Fibroblast of skin of right quadriceps (primary cell): ENCODE results near the gene CTNND1.
"Not testable (repeated sequence)": the region's sequence is repeated elsewhere in the genome, so short reads cannot be mapped to it uniquely, and the experiment has no call there.

Experiments
- DNase-seq: peaks from one replicate; pipeline ENCODE4 v3.0.0-alpha.2; 2013

The CTNND1 gene, protein sequence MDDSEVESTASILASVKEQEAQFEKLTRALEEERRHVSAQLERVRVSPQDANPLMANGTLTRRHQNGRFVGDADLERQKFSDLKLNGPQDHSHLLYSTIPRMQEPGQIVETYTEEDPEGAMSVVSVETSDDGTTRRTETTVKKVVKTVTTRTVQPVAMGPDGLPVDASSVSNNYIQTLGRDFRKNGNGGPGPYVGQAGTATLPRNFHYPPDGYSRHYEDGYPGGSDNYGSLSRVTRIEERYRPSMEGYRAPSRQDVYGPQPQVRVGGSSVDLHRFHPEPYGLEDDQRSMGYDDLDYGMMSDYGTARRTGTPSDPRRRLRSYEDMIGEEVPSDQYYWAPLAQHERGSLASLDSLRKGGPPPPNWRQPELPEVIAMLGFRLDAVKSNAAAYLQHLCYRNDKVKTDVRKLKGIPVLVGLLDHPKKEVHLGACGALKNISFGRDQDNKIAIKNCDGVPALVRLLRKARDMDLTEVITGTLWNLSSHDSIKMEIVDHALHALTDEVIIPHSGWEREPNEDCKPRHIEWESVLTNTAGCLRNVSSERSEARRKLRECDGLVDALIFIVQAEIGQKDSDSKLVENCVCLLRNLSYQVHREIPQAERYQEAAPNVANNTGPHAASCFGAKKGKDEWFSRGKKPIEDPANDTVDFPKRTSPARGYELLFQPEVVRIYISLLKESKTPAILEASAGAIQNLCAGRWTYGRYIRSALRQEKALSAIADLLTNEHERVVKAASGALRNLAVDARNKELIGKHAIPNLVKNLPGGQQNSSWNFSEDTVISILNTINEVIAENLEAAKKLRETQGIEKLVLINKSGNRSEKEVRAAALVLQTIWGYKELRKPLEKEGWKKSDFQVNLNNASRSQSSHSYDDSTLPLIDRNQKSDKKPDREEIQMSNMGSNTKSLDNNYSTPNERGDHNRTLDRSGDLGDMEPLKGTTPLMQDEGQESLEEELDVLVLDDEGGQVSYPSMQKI

GRCh38 chr11:57761301-57762234, at the start of gene CTNND1:
Gene CTNND1 (plus strand): TSS chr11:57761802. CDS start chr11:57791479, 29,677 bp downstream.
- peak; percentile 98 for DNase-seq

DNA sequence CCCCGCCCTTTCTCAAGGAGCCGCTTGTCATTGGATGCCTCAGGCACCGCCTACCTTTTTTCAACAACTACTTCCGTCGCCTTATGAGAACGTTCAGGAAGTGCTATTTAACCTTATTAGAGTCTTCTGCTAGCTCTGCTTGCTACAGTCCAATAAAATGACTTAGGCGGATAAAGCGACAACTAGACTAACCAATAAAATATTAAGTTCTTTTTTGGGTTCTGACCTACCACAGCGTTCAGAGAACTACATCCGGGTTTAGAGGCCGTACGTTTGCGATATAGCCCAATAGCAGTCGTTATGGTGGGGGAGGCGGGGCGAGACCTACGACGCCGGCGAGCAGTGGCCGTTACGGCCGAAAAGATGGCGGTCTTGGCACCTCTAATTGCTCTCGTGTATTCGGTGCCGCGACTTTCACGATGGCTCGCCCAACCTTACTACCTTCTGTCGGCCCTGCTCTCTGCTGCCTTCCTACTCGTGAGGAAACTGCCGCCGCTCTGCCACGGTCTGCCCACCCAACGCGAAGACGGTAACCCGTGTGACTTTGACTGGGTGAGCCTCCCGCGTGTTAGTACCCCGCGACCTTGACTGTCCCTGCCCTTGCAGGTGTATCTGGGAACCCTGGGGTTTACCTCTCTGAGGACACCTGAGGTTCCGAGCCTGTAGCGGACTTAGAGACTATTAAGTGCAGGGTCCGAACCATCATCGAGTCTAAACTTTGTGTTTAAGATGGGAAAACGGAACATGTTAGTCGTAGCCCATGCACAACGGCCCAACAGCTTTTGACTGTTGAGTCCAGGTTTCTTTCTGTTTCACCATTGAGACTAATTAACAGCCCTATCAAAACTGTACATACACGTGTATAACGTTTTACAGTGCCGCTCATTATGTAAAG, 49.1 kb upstream of the CTNND1 start, which contains the start of gene TMX2:
TSS of gene TMX2 (plus strand) at position 338 of the 895 bp plus-strand sequence. CDS start at position 364, 26 bp downstream.
- peak; percentile 99 for DNase-seq

- DNase-seq = no peak
Observed at GRCh38 chr11:57713835-57714234, 47.8 kb upstream of the CTNND1 start.

DNA sequence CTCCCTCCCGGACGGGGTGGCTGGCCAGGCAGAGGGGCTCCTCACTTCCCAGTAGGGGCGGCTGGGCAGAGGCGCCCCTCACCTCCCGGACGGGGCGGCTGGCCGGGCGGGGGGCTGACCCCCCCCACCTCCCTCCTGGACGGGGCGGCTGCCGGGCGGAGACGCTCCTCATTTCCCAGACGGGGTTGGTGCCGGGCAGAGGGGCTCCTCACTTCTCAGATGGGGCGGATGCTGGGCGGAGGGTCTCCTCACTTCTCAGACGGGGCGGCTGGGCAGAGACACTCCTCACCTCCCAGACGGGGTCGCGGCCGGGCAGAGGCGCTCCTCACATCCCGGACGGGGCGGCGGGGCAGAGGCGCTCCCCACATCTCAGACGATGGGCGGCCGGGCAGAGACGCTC, 44.9 kb upstream of the CTNND1 start:
- DNase-seq = not testable (repeated sequence)

GRCh38 chr11:57727185-57727584, 34.4 kb upstream of the CTNND1 start:
- no peak for DNase-seq

GRCh38 chr11:57728829-57729228, 32.8 kb upstream of the CTNND1 start:
- no peak for DNase-seq

- DNase-seq = no peak
Observed at GRCh38 chr11:57729479-57729878, 32.1 kb upstream of the CTNND1 start.

DNA sequence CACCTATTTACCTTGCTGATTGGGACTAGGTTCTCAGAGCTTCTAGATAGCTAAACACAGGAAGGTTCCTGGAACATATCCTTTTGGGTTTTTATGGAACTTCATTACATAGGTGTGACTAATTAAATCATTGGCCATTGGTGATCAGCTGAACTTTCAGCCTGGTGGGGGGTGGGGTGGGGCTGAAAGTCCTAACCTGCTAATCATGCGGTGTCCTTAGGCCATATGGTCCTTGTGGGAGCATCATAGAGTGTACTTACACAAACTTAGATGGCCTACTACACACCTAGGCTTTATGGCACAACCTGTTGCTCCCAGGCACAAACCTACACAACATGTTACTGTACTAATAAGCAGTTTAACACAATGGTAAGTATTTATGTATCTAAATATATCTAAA, 28.9 kb upstream of the CTNND1 start:
- DNase-seq = no peak

- no peak for DNase-seq
Observed at GRCh38 chr11:57735619-57736298, 25.8 kb upstream of the CTNND1 start.

GRCh38 chr11:57741132-57742086, 20.2 kb upstream of the CTNND1 start, which contains the start of gene SELENOH:
Gene SELENOH (plus strand): TSS chr11:57741491. CDS start chr11:57741596, 105 bp downstream.
- DNase-seq = peak; percentile 97

DNA sequence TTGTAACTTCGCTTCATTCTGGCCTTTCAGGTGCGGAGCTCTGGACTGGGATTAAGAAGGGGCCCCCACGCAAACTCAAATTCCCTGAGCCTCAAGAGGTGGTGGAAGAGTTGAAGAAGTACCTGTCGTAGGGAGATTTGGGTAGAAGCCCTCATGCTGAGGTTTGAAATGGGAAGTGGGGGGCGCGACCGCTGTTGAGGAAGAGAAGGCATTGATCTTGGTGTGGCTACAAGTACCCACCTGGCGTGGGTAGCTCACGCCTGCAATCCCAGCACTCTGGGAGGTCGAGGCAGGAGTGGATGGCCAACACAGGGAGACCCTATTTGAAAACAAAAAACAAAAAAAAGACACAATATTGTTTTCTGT, 19.5 kb upstream of the CTNND1 start:
- DNase-seq = no peak

GRCh38 chr11:57744357-57744756, 17.2 kb upstream of the CTNND1 start:
- DNase-seq = no peak

GRCh38 chr11:57745206-57745605, 16.4 kb upstream of the CTNND1 start:
- DNase-seq = no peak

DNA sequence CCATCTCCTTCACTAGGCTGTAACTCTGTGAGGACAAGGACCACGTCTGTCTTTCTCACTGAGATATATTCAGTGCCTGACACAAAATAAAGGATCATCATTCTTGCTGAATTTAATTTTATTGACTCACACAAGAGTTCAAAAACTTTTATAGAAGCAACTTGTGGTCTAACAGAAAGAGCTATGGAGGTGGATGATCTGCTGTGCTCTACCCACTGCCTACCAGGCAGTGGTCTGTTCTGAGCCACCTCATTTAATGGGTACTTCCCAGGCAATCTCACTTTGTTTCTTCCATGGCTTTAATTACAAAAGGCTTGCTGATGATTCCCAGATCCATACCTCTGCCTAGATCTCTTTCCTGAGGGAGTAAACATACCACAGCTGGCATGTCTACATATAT, 14.7 kb upstream of the CTNND1 start:
- DNase-seq = no peak

GRCh38 chr11:57751176-57751575, 10.4 kb upstream of the CTNND1 start:
- DNase-seq = no peak

DNA sequence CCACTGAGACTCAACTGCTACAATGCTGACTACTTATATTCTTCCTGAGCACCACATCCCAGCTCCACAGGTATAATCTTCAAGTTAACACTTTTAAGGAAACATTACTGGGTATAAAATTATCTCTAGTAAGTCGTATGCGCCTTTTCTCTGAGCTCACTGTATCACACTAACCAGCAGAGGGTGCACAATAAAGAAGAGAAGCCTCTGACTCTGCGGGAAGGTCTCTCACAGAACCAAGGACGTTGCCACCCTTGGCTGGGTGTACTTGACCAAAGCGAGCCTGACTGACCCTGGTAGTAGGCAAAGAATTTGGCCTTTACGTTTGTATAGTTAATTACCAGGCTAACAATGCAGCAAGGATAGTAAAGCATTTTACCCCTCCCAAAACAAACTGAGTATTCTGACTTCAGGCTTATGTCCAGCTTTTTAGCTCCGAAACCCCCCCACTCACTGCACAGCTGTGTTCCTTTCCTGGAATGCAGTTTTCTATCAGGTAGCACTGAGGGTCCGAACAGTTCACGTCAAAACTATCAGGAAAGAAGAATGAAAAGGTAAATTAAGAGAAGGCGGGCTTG, 9.8 kb upstream of the CTNND1 start, which contains the start of gene BTBD18:
TSS of gene BTBD18 (minus strand) at position 144 of the 578 bp plus-strand sequence. CDS start 631 bp downstream, outside the sequence.
- peak; percentile 43 for DNase-seq

GRCh38 chr11:57752954-57753353, 8.6 kb upstream of the CTNND1 start:
- no peak for DNase-seq

- no peak for DNase-seq
Observed at GRCh38 chr11:57758174-57758573, 3.4 kb upstream of the CTNND1 start.
